Hematopoietic multipotent progenitor cell treated with erythropoietin and hydrocortisone succinate and interleukin-3 and kit ligand, for 8 days (in vitro differentiated cells): Measurements from ENCODE around the gene EML3.
"Not testable (repeated sequence)": the region's sequence is repeated elsewhere in the genome, so short reads cannot be mapped to it uniquely, and the experiment has no call there.

ENCODE experiments used
- DNase-seq: peaks from one replicate; pipeline ENCODE4 v3.0.0-alpha.2; 2015

EML3 gene

DNA sequence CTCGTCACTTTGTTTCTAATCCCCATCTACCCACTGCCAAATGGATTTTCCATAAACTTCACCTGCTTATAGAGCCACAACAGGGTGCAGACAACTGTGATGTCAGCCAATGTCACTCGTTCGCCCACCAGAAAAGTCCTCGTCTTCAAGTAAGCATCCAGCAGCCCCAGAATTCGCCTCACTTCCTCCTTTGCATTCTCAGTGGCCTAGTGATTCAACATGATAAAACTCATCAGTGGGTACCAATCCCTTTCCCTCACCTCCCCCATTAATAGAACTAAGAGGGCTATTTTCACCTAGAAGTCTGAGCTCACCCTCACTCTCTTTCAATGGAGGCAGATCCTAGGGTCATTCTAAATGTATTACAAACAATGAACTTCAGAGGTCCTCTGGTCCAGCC lies 41.7 kb downstream of the EML3 start:
- DNase-seq, result not testable (repeated sequence)

DNA sequence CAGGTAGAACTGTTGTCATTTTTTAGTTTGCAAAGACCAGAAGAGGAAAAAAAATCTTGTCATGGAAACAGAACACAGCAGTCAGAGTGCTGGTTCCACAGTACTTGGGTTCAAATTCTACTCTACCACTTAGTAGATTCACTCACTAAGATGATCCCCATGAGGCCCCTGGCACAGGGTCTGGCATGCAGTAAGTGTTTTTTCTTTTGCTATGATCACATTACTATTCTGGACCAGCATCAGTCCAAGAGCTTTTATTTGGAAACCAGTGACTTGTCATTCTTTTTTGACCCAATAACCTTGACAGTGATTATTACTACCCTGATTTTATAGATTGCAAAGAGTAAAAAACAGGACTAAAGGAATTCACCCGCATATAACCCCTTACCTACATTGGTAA lies 43.0 kb downstream of the EML3 start:
- DNase-seq, result no peak

DNA sequence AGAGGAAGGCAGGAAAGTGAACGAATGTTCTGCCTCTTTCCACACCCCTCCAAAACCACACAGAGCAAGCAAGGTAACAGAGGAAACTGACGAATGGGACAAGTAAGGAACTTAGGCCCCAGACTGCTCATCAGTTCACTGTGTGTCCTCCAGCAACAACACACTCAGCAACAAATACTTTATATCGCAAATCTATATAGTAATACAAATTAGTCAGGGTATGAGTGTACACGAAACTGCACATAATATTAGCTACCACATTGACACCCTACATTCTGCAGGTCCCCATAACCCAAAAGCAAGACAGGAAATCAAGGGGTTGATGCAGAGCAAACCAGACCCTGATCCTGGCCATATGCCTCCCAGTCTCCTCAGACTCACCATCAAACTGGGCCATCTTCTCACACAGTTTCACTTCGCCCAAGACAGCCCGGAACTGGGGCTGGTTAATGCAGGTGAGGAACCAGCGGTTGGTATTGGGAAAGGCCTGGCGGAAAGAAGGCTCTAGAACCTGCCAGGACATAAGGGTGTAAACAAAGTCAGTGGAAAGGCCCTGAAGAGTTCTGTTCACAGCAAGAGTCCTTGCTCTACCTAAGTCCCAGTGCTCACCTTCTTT lies 45.4 kb downstream of the EML3 start:
- DNase-seq, result no peak

DNA sequence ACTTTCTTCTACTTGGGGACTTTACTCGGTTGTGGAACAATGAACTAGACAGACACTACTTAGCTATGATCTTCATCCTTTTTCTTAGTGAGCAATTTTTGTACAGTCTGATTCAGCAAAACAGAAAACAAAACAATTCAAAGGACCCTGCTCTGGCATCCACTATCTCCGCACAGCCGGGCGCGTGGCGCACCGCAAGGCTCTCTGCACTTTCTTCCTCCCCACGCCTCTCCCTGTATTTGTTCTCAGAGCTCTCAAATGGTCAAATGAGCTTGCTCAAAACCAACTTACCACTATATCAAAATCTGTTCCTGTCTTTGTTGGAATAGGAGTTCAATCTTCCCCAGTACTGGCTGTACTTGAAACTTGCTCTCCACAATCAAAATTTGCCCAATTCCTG lies 46.3 kb downstream of the EML3 start:
- no peak for DNase-seq

DNA sequence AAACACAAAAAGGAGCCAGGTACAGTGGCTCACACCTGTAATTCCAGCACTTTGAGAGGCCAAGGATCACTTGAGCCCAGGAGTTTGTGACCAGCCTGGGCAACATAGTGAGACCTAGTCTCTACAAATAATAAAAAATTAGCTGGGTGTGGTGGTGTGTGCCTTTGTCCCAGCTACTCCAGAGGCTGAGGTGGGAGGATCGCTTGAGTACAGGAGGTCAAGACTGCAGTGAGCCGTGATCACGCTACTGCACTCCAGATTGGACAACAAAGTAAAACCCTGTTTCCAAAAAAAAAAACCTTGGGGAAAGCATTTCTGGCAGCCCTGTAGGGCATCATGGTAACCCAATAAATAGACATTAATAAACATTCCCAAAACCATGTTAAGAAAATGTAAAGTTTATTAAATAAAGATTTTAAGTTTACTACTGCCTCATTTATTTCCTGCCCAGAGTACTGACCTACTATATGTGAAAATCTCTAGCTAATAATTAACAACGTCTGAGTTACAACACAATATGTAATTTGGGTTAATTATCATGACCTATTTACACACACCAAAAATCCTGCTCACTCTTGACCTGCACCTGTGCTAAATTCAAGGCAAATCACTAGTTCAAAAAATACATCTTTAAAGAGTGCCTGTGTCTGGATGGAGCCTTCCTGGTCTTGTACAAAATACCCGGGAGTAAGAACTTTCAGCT lies 47.3 kb downstream of the EML3 start:
- no peak for DNase-seq

DNA sequence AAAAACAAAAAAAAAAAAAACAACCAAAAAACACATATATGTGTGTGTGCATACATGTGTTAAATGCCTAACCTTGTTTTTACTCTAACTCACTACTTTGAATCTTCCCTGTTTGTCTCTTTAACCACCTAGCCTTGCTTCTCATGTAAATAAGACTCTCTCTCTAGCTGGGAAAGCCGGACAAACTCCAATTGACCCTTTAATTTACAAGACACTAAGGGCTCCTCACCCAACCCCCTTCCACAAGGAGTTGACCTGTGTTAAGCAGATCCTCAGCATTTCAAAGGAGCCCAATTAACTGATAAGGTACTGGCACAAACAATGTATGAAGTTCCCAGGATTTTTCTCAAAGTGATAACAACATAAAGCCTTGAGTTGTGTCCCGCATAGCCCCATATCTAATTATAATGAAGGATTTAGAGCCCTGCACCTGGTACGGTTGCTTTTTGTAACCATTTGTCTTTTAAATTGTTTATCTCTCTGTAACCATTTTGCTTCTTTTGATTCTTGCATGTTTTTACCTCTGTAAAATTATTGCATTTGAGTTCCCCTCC lies 50.8 kb downstream of the EML3 start:
- DNase-seq, result not testable (repeated sequence)

DNA sequence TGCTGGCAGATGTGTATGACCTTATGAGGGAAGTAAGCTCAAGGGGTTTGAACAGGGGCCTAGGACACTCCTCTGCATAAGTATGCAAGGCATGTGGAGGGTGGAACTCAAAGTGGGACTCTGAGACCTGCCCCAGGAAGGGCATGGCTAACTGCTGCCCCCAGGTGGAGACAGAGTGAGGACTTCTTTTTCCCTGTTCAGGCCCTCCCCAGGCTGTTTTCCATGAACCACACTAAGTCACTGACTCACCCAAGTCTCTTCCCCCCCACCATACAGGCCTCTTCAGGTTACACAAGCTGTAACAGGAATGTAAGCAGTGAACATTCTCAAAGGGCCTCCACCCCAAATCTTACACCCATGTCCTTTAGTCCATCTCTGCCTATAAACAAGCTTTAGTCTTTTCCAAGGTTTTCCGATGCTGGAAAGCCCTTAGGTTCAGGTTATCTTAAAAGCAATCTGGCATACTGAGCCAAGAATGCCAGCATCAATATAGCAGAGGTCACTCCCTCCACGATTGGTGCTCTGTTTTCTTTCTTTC lies 51.9 kb downstream of the EML3 start:
- DNase-seq, result peak; percentile 87

DNA sequence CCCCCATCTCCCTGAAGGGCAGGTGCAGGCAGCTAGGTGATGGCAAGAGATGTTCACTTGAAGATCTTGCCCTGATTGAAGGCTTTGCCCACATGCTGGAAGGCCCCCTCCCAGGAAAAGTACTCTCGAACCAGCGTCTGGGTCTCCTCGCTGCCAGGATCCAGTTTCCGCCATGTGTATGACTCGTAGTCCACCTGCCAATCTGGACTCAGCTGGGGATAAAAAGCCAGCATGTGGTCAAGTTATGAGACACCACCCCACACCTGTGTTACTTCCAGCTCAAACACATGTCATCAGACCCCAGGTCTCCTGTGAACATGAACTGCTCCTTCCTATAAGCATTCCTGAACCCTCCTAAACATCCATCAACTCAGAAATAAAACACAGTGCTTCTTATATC lies 52.9 kb downstream of the EML3 start:
- DNase-seq, result not testable (repeated sequence)

DNA sequence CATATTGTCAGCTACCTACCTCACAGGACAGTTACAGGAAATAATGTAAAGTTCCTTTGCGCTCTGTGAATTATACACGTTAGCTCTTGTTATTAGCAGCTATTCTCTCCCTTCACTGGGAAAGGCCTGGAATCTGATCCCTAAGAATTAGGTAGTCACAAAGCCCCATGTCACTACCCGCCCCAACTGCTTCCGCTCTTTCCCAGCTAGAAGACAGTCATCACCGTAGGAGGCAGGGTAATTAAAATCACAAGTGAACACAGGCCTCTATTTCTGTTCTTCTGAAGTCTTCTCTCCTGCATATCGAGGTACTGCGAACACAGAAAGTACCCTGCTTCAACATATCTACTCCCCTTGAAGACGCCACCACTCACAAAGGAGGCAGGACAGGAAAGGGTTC lies 53.4 kb downstream of the EML3 start:
- DNase-seq, result no peak

DNA sequence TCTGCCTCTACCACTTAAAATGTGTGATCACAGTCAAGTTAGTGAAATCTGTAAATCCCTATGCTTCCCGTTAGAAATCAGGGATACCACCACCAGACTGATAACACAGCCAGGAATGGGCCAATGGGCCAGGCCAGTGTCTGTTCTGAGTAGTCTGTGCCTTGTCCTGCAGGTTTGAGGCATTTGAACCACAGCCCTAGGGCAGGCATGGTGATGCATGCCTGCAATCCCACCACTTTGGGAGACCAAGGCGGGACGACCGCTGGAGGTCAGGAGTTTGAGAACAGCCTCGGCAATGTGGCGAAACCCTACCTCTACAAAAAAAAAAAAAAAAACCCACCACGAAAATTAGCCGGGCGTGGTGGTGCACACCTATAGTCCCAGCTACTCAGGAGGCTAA lies 53.9 kb downstream of the EML3 start:
- DNase-seq, result no peak

DNA sequence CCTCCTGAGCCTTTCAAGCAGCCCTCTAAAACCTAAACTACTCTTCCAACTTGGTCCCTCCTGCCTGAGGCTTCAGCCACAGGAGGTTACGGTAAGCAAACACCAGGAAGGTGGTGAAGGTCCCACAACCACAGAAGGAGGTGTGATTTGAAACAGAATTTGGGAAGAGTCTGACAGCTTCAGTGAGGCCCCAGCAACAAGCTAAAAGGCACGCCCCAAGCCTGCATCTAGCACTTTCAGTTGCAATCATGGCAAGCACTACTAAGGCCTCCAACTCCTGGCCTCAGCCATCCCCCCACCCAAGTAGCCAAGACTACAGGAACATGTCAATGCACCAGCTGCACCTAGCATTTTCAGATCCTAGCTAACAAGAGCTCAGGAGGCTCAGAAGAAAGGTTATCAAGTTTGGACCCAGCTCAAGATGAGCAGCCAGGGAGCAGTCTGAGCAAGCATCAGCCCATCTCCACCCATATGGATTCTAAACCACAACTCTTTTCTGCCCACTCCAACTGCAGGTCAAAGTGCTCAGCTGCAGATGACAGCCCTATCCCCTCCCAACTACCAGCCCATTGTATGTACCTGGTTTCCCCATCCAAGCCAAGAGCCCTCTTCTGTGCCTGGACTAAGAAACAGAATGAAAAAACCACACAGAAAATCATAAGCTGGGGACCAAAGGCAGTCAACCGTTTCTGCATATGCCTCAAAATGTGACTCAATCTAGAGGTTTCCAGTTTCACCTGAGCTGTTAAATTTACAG lies 55.5 kb downstream of the EML3 start:
- DNase-seq, result peak; percentile 55

DNA sequence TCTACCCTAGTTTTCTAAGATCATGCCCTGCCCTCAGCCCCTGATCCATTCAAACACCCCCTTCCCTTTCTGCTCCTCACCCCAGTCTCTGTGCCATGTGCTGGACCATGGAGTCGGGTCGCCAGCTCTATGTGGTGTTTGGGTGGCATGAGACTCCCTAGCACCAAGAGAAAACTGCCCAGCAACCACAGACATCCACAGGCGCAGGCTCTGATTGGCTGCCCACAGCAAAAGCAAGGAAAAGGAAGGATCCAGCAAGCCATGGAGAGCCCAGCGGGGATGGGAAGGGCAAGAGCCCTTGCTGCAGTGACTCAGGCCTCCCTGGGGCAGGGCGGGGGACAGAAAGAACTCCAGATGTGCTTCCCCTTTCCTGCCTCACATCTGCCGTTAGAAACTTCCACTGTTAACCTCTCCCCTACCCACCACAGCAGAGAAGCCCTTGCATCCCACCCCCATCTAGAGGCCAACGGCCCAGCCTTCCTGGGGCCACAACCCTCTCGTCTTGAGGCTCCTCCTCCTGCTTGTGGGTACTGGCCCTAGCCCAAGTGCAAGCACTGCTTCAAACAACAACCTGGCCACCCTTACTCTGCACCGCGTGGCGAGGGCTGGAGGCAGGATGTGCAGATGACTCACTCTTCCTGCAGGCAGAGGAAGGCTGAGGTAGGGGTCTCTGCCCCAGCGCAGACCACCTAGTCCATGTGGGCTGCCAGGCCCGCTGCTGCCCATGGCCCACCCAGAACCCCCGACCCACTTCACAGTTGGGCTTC lies 56.3 kb downstream of the EML3 start:
- DNase-seq, result peak; percentile 86

DNA sequence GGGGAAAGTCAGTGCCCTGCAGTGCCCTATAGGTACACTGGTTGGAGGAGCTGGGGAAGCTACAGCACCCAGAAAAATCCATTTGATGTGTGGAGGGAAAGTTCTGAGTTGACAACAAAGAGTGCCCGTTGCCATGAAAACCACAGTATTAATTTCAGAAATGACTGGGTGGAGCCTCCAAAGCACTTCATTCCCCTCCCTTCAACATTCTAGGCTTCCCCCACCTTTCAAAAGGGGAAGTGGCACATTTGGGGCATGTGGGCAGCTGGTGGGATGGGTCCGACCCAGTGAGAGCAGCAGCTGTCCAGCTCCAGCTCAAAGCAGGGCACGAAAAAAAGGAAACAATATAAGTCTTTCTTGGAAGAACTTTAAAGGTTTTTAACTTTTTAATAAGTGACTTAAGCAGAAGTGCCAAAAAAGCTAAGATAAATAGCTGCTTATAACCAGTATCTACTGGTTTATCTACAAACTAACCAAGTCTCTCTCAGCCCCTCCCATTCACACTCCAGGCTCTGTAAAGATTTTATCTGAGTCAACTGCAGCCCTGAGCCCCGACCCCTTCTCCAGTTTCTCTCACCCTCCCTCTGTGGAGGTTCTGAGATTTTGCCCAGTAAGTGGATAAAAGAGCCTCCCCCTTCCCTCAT lies 57.0 kb downstream of the EML3 start:
- peak; percentile 80 for DNase-seq

DNA sequence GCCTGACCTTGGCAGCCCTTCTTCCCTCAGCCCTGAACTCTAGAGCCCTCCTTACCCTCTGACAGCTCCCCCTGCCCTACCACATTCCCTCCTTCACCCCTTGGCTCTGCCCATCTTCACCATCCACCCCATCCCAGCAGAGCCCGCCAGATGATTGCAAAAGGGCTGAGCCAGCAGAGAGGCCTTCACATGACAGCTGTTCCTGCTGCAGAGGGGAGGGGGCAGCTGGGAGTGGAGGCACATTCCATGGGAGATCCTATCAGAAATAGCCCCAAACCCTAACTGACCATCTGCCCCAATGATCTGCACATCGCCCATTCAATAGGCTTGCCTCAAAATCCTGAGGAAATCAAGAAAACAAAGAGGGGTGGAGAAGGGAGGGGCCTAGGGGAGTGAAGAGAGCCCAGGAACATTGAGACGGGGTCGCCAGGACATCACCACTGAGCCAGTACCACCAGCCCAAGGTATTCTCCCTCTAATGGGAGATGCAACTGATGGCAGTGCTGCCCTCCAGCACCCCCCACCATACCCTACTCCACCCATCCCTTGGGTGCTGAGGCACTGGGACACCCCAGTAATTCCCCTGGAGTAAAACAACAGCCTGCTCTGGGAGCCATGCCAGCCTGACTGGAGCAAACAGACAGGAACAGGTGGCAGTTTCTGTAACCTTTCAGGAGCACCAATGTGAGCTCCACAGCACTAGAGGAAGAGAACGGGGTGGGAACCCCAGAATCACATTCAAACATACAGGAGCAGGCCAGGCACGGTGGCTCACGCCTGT lies 58.0 kb downstream of the EML3 start:
- DNase-seq, result no peak

DNA sequence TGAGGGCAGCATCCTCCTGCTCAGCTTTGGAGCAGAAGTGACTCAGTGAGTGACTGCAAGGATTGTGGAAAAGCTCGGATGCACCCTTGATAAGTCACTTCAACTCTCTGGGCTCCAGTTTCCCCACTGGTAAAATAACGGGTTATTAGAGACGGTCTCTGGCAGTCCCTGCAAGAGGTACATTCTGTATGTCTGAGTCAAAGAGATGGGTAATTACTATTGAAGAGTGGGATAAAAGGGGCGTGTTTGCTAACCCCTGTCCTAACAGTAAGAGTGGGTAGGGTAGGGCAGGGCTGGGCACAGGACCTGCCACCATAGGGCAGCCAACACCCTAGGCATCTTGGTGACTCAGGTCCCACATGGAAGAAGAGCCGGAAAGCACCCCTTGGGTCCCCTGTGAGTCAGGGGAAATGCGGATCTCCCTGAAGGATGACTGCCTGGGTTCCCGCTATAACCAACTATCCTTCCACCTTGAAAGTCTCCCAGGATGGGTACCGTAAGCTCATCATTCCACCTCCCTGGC lies 58.7 kb downstream of the EML3 start:
- DNase-seq, result no peak

DNA sequence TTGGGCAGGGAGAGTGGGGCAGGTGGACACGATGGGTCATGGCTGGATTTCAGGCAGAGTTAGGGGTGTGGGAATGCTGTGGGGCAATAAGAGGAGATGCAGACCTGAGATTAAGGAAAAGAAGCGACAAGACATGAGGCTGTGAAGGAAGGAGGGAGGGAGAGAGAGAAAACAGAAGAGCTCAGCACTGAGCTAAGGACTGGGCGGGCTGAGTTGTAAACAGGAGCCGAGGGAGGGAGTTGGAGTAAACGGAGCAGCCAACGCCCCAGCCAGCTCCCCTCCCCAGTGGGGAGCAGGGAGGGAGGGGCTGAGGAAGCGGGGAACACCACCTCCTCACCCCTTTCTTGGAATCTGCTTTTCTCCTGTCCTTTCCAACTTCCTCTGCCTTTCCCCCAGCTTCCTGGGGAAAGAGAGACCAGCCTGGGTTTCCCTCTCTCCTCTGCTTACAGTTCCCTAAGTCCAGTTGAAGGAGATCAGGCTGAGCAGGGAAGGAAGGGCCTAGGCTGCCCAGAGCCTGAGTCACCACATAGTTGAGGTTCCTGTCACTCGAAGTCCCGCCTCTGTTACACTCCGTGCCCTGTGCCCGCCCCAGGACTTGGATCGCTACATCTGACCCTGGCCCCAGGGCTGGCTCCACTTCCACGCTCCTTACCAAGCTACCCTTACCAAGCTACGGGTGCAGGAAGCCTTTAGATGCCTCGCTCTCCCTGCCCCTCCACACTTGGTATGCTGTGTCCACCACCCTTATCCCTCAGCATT lies 59.3 kb downstream of the EML3 start:
- peak; percentile 85 for DNase-seq

DNA sequence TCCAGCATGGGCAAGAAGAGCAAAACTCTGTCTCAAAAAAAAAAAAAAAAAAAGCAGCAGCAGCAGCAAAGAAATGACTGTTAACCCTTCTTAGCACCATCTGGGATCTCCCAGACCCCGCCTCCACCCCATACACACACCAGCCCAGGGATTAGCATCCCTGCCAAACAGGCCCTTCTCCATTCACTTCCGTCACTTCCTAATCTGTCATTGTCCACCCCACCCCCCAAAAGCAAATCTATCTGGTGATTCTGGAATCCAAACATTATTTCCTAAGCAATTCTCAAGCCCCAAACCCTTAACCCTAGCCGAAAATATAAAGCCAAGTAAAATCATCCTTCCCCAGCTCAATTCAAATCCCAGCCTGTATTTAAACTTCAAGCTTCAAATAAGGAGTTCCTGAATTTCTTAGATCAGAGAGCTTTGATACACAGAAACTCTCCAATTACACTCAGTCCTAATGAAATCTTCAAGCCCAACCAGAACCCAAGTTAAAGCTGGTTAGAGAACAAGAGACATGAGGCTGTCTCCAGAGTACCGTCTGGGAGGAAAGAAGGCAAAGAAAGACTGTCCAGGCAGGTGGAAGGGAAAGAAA lies 60.0 kb downstream of the EML3 start:
- DNase-seq, result peak; percentile 24
